Measurements from ENCODE around the gene GPBAR1. TPM values are rescaled to one million over a fixed set of nuclear protein-coding genes. Genes with fewer than 3 reads are reported as not detected.

The GPBAR1 gene
- total RNA-seq, 1 donor from 2014 or later, result 8.1 TPM

- no peak for TF ChIP-seq CTCF (IDR thresholded peaks at IDR 0.05)
- TF ChIP-seq POLR2AphosphoS5 (IDR thresholded peaks at IDR 0.05; ENCODE audit: insufficient read depth in 1 of 2, low read depth in 1 of 2), result no peak
- no peak for TF ChIP-seq POLR2A (IDR thresholded peaks at IDR 0.05)
- Histone ChIP-seq H3K36me3 (peaks cover 0 to 85% of the 10 kb centered on the region in 2 donors), H3K27ac (no peak overlapping the region), H3K9me3 (no peaks in the 10 kb centered on the region), H3K4me3 (no peak overlapping the region), H3K4me1 (no peaks in the 10 kb centered on the region), H3K27me3 (no peaks in the 10 kb centered on the region)
- DNase-seq (ENCODE audit: extremely low spot score in 2 of 2), result no peak
- intact Hi-C loops (cut with DNase I), result no loop called here
Measured at GRCh38 chr2:218238887-218239286, 21.9 kb upstream of the GPBAR1 start.

- no peak for DNase-seq (ENCODE audit: extremely low spot score in 2 of 2)
- no peaks in the 10 kb centered on the region for H3K4me1 ChIP-seq
- no peak overlapping the region for H3K27ac ChIP-seq
- intact Hi-C loops (cut with DNase I), result no loop called here
- peaks cover 0 to 84% of the 10 kb centered on the region in 2 donors for H3K36me3 ChIP-seq
- no peaks in the 10 kb centered on the region for H3K27me3 ChIP-seq
- H3K9me3 ChIP-seq, result no peaks in the 10 kb centered on the region
- TF ChIP-seq POLR2A (IDR thresholded peaks at IDR 0.05) (no peak), POLR2AphosphoS5 (IDR thresholded peaks at IDR 0.05; ENCODE audit: insufficient read depth in 1 of 2, low read depth in 1 of 2) (no peak), CTCF (IDR thresholded peaks at IDR 0.05) (no peak)
- no peak overlapping the region for H3K4me3 ChIP-seq
Measured at GRCh38 chr2:218244204-218244603, 16.6 kb upstream of the GPBAR1 start.

- Histone ChIP-seq H3K27me3 (no peaks in the 10 kb centered on the region), H3K9me3 (no peaks in the 10 kb centered on the region), H3K27ac (no peak overlapping the region), H3K4me1 (no peaks in the 10 kb centered on the region), H3K4me3 (no peak overlapping the region), H3K36me3 (peaks cover 0 to 84% of the 10 kb centered on the region in 2 donors)
- TF ChIP-seq POLR2AphosphoS5 (IDR thresholded peaks at IDR 0.05; ENCODE audit: insufficient read depth in 1 of 2, low read depth in 1 of 2) (no peak), CTCF (IDR thresholded peaks at IDR 0.05) (no peak), POLR2A (IDR thresholded peaks at IDR 0.05) (no peak)
- intact Hi-C loops (cut with DNase I), result no loop called here
- no peak for DNase-seq (ENCODE audit: extremely low spot score in 2 of 2)
Measured at GRCh38 chr2:218244665-218245064, 16.1 kb upstream of the GPBAR1 start.

- intact Hi-C loops (cut with DNase I), result no loop called here
- no peak overlapping the region for H3K4me3 ChIP-seq
- TF ChIP-seq POLR2AphosphoS5 (IDR thresholded peaks at IDR 0.05; ENCODE audit: insufficient read depth in 1 of 2, low read depth in 1 of 2) (no peak), CTCF (IDR thresholded peaks at IDR 0.05) (no peak), POLR2A (IDR thresholded peaks at IDR 0.05) (no peak)
- no peak for DNase-seq (ENCODE audit: extremely low spot score in 2 of 2)
- H3K27me3 ChIP-seq, result no peaks in the 10 kb centered on the region
- H3K27ac ChIP-seq, result no peak overlapping the region
- peaks cover 3 to 84% of the 10 kb centered on the region in 2 donors for H3K36me3 ChIP-seq
- H3K9me3 ChIP-seq, result no peaks in the 10 kb centered on the region
- no peaks in the 10 kb centered on the region for H3K4me1 ChIP-seq
Measured at GRCh38 chr2:218245214-218245613, 15.6 kb upstream of the GPBAR1 start.

GRCh38 chr2:218249691-218250090 lies 11.1 kb upstream of the GPBAR1 start:
- Histone ChIP-seq H3K27me3 (no peaks in the 10 kb centered on the region), H3K4me1 (no peaks in the 10 kb centered on the region), H3K36me3 (peaks cover 4 to 94% of the 10 kb centered on the region in 2 donors), H3K27ac (no peak overlapping the region), H3K4me3 (no peak overlapping the region), H3K9me3 (no peaks in the 10 kb centered on the region)
- intact Hi-C loops (cut with DNase I), result loop anchor here (10.0 kb wide), 1 partner anchor 65 kb away; no protein-coding TSS in a partner anchor
- DNase-seq (ENCODE audit: extremely low spot score in 2 of 2), result no peak
- TF ChIP-seq POLR2A (IDR thresholded peaks at IDR 0.05) (no peak), POLR2AphosphoS5 (IDR thresholded peaks at IDR 0.05; ENCODE audit: insufficient read depth in 1 of 2, low read depth in 1 of 2) (no peak), CTCF (IDR thresholded peaks at IDR 0.05) (no peak)
